Measurements from ENCODE around the gene USP46. TPM values are rescaled to one million over a fixed set of nuclear protein-coding genes. Genes with fewer than 3 reads are reported as not detected.

The USP46 gene
- total RNA-seq, 1 donor from 2014 or later = 33.1 TPM

GRCh38 chr4:52606726-52607125 is 52.4 kb downstream of the USP46 start:
- Mint-ChIP-seq H3K27me3 (no peaks in the 10 kb centered on the region), H3K4me3 (ENCODE audit: low read depth) (no peak overlapping the region), H3K4me1 (ENCODE audit: low read depth) (peaks cover 10% of the 10 kb centered on the region), H3K27ac (no peak overlapping the region), H3K9me3 (ENCODE audit: low read depth) (peaks cover 14% of the 10 kb centered on the region), H3K36me3 (ENCODE audit: insufficient read depth) (peaks cover 52% of the 10 kb centered on the region)
- no peak for DNase-seq (ENCODE audit: low spot score, unreplicated experiment)
- no peak for TF ChIP-seq CTCF (IDR thresholded peaks at IDR 0.05; ENCODE audit: unreplicated experiment)

- H3K27me3 Mint-ChIP-seq = no peaks in the 10 kb centered on the region
- peaks cover 53% of the 10 kb centered on the region for H3K36me3 Mint-ChIP-seq (ENCODE audit: insufficient read depth)
- no peak for TF ChIP-seq CTCF (IDR thresholded peaks at IDR 0.05; ENCODE audit: unreplicated experiment)
- H3K4me3 Mint-ChIP-seq (ENCODE audit: low read depth) = no peak overlapping the region
- H3K27ac Mint-ChIP-seq = peak overlapping the region; percentile 59
- H3K4me1 Mint-ChIP-seq (ENCODE audit: low read depth) = peaks cover 10% of the 10 kb centered on the region
- H3K9me3 Mint-ChIP-seq (ENCODE audit: low read depth) = peaks cover 14% of the 10 kb centered on the region
- DNase-seq (ENCODE audit: low spot score, unreplicated experiment) = no peak
Observed at GRCh38 chr4:52606040-52606439, 53.1 kb downstream of the USP46 start.

- Mint-ChIP-seq H3K4me1 (ENCODE audit: low read depth) (peaks cover 10% of the 10 kb centered on the region), H3K27me3 (no peaks in the 10 kb centered on the region), H3K36me3 (ENCODE audit: insufficient read depth) (peaks cover 47% of the 10 kb centered on the region), H3K4me3 (ENCODE audit: low read depth) (no peak overlapping the region), H3K27ac (no peak overlapping the region), H3K9me3 (ENCODE audit: low read depth) (peaks cover 11% of the 10 kb centered on the region)
- DNase-seq (ENCODE audit: low spot score, unreplicated experiment) = no peak
- no peak for TF ChIP-seq CTCF (IDR thresholded peaks at IDR 0.05; ENCODE audit: unreplicated experiment)
Observed at GRCh38 chr4:52604215-52604614, 54.9 kb downstream of the USP46 start.

GRCh38 chr4:52600275-52600674 is 58.8 kb downstream of the USP46 start:
- no peak for TF ChIP-seq CTCF (IDR thresholded peaks at IDR 0.05; ENCODE audit: unreplicated experiment)
- H3K27me3 Mint-ChIP-seq = no peaks in the 10 kb centered on the region
- no peak overlapping the region for H3K4me3 Mint-ChIP-seq (ENCODE audit: low read depth)
- H3K9me3 Mint-ChIP-seq (ENCODE audit: low read depth) = no peaks in the 10 kb centered on the region
- H3K4me1 Mint-ChIP-seq (ENCODE audit: low read depth) = peaks cover 8% of the 10 kb centered on the region
- H3K27ac Mint-ChIP-seq = no peak overlapping the region
- no peak for DNase-seq (ENCODE audit: low spot score, unreplicated experiment)
- peaks cover 43% of the 10 kb centered on the region for H3K36me3 Mint-ChIP-seq (ENCODE audit: insufficient read depth)

- no peak overlapping the region for H3K4me3 Mint-ChIP-seq (ENCODE audit: low read depth)
- H3K27me3 Mint-ChIP-seq = no peaks in the 10 kb centered on the region
- no peaks in the 10 kb centered on the region for H3K4me1 Mint-ChIP-seq (ENCODE audit: low read depth)
- no peak for TF ChIP-seq CTCF (IDR thresholded peaks at IDR 0.05; ENCODE audit: unreplicated experiment)
- H3K27ac Mint-ChIP-seq = no peak overlapping the region
- peaks cover 34% of the 10 kb centered on the region for H3K36me3 Mint-ChIP-seq (ENCODE audit: insufficient read depth)
- no peak for DNase-seq (ENCODE audit: low spot score, unreplicated experiment)
- no peaks in the 10 kb centered on the region for H3K9me3 Mint-ChIP-seq (ENCODE audit: low read depth)
Observed at GRCh38 chr4:52595001-52595400, 64.1 kb downstream of the USP46 start.
